Thoracic aorta (tissue), 2 donors: ENCODE results near the gene ASIC4. TPM values are rescaled to one million over a fixed set of nuclear protein-coding genes. Genes with fewer than 3 reads are reported as not detected.

ENCODE experiments used
- ATAC-seq: fragments of 150-250 bp; one replicate; pipeline ENCODE4 v1.8.0; 2017; ENCODE audit warnings: low read depth; ENCODE audit not compliant: insufficient number of reproducible peaks, low FRiP score
- DNase-seq: peaks from one replicate; pipeline ENCODE4 v3.0.0-alpha.2; 2020; ENCODE audit warnings: low spot score
- H3K27ac ChIP-seq, 2 donors: fragments of 200-600 bp; sonication (generic); 1 replicate in 1 of 2; 2 replicates in 1 of 2; pipeline ENCODE4 v1.5.1; 2016; ENCODE audit warnings: mild to moderate bottlenecking in 2 of 2, moderate library complexity in 2 of 2
- H3K27me3 ChIP-seq: fragments of 200-600 bp; sonication (generic); replicated peaks from 2 replicates; pipeline ENCODE4 v1.6.0; 2016; ENCODE audit warnings: mild to moderate bottlenecking; ENCODE audit not compliant: insufficient read depth
- H3K36me3 ChIP-seq: fragments of 200-600 bp; sonication (generic); one replicate; pipeline ENCODE4 v1.5.1; 2016
- H3K4me1 ChIP-seq, 2 donors: fragments of 200-600 bp; sonication (generic); 1 replicate in 1 of 2; 2 replicates in 1 of 2; pipeline versions ENCODE4 v1.5.1 to v1.6.0; 2016; ENCODE audit warnings: low read depth in 2 of 2, mild to moderate bottlenecking in 1 of 2; ENCODE audit not compliant: control insufficient read depth in 1 of 2
- H3K4me3 ChIP-seq: fragments of 200-600 bp; sonication (generic); 2 replicates; pipeline ENCODE4 v1.5.1; 2016; ENCODE audit warnings: mild to moderate bottlenecking
- H3K9me3 ChIP-seq: fragments of 200-600 bp; sonication (generic); 2 replicates; pipeline ENCODE4 v1.5.1; 2016
- total RNA-seq, 2 donors: library from RNA; depleted of rRNA; stranded (reverse); fragments of >200 nt; gene quantifications; one replicate each; pipeline versions ENCODE4 v1.1.0 to v1.2.3, GENCODE V29; 2016
- TF ChIP-seq, protein P1 (sequence below): fragments of 200-600 bp; sonication (generic); IDR thresholded peaks from one replicate; pipeline ENCODE4 v1.5.1; 2019; ENCODE audit warnings: antibody characterized with exemption

ASIC4 gene
- total RNA-seq, 2 donors from 2014 or later, result 0.41 TPM; not detected in 1

DNA sequence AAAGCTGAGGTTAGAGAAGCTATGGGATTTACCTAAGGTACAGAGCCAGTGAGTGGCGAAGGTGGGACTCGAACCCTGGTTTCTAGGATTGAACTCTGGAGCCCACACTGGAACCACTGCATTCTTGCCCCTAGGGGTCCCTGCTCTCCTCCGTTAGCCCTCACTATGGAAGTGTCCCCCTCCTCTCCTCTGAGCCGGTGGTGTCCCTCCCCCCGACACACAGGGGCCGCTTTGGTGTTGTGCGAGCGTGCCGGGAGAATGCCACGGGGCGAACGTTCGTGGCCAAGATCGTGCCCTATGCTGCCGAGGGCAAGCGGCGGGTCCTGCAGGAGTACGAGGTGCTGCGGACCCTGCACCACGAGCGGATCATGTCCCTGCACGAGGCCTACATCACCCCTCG is 24.1 kb upstream of the ASIC4 start:
- Histone ChIP-seq H3K4me1 (peaks cover 0 to 10% of the 10 kb centered on the region in 2 donors), H3K27me3 (no peaks in the 10 kb centered on the region), H3K4me3 (no peak overlapping the region), H3K36me3 (peaks cover 71% of the 10 kb centered on the region), H3K9me3 (no peaks in the 10 kb centered on the region), H3K27ac (no peak overlapping the region)
- ATAC-seq, result no peak
- no peak for DNase-seq
- TF ChIP-seq, protein P1, sequence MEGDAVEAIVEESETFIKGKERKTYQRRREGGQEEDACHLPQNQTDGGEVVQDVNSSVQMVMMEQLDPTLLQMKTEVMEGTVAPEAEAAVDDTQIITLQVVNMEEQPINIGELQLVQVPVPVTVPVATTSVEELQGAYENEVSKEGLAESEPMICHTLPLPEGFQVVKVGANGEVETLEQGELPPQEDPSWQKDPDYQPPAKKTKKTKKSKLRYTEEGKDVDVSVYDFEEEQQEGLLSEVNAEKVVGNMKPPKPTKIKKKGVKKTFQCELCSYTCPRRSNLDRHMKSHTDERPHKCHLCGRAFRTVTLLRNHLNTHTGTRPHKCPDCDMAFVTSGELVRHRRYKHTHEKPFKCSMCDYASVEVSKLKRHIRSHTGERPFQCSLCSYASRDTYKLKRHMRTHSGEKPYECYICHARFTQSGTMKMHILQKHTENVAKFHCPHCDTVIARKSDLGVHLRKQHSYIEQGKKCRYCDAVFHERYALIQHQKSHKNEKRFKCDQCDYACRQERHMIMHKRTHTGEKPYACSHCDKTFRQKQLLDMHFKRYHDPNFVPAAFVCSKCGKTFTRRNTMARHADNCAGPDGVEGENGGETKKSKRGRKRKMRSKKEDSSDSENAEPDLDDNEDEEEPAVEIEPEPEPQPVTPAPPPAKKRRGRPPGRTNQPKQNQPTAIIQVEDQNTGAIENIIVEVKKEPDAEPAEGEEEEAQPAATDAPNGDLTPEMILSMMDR, result peak; percentile 17

DNA sequence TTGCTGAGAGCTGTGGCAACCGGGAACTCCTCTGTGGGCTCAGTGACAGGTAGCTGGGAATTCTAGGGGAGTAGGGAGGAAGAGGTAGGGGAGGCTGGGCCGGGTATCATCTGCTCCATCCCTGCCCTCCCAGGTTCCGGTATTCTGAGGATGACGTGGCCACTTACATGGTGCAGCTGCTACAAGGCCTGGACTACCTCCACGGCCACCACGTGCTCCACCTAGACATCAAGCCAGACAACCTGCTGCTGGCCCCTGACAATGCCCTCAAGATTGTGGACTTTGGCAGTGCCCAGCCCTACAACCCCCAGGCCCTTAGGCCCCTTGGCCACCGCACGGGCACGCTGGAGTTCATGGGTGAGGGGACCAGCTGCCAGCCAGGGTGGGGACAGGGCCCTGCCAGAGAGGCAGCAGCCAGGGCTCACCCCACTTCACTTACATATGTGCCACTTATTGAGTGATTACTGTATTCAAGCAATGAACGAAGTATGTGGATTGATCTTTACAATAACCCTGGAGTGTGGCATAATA is 23.6 kb upstream of the ASIC4 start:
- TF ChIP-seq, protein P1, result no peak
- no peaks in the 10 kb centered on the region for H3K9me3 ChIP-seq
- H3K36me3 ChIP-seq, result peaks cover 66% of the 10 kb centered on the region
- DNase-seq (no peak), ATAC-seq (no peak)
- no peak overlapping the region for H3K4me3 ChIP-seq
- H3K27ac ChIP-seq, result no peak overlapping the region
- peaks cover 2 to 15% of the 10 kb centered on the region in 2 donors for H3K4me1 ChIP-seq
- no peaks in the 10 kb centered on the region for H3K27me3 ChIP-seq

DNA sequence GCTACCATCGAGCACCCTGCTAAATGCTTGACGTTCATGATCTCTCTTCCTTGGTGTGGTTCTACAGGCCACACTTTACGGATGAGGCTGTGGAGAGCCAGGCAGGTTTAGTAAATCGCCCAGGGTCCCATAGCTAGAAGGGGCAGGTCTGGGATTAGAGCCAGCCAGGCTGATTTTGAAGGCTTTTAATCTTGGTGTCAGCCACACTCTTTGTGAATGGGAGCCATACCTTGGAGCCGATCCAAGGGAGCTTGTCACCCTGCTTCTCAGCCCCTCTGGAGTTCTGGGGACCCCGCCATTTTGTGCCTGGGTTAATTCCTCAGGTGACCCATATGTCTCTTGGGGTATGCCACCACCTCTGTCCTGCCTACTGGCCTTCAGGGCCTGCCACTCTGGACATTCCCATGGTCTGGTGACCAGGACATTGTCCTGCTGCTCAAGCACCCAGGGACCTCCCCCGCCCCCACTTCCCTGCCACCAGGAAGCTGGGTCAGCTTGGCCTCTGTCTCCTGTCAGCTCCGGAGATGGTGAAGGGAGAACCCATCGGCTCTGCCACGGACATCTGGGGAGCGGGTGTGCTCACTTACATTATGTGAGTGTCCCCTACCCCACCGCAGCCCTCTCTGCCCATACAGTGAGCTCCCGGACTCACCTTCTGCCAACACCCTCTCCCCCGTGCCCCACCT is 22.9 kb upstream of the ASIC4 start:
- ATAC-seq, result no peak
- TF ChIP-seq, protein P1, result no peak
- Histone ChIP-seq H3K27ac (no peak overlapping the region), H3K27me3 (no peaks in the 10 kb centered on the region), H3K4me1 (peaks cover 9 to 22% of the 10 kb centered on the region in 2 donors), H3K4me3 (no peak overlapping the region), H3K36me3 (peaks cover 59% of the 10 kb centered on the region), H3K9me3 (no peaks in the 10 kb centered on the region)
- no peak for DNase-seq

DNA sequence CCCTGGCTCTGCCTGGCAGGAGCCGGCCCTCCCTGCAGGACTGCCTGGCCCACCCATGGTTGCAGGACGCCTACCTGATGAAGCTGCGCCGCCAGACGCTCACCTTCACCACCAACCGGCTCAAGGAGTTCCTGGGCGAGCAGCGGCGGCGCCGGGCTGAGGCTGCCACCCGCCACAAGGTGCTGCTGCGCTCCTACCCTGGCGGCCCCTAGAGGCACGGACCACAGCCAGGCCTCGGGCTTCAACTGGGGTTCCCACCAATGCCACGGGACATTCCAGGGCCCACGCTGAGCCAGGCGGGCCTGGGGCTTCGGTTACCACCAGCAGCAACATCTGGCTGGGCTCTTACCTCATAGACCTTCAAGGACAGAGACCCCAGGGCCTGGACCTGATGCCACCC is 21.7 kb upstream of the ASIC4 start:
- Histone ChIP-seq H3K36me3 (peaks cover 48% of the 10 kb centered on the region), H3K27me3 (no peaks in the 10 kb centered on the region), H3K4me3 (no peak overlapping the region), H3K4me1 (peaks cover 16 to 34% of the 10 kb centered on the region in 2 donors), H3K9me3 (no peaks in the 10 kb centered on the region), H3K27ac (no peak overlapping the region)
- ATAC-seq, result no peak
- DNase-seq, result no peak
- TF ChIP-seq, protein P1, result no peak

DNA sequence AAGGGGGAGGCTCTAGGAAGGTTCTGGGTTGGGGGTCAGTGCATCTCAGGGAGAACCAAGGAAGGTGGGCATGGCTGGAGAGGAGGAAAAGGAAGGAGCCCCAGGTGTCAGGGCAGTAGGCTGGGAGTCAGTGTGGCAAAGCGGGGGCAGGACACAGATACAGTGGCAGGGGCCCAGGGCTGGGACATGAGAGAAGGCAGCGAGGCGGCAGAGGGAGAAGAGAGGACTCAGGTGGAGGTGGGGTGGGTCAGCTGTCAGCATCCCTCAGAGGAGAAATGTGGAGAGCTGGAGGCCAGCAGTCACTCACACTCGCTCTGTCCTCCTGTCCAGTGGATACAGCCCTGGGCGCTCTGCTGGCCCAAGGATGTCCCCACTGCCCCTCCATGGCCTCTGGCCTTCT is 21.2 kb upstream of the ASIC4 start:
- no peak for DNase-seq
- Histone ChIP-seq H3K4me1 (peaks cover 16 to 35% of the 10 kb centered on the region in 2 donors), H3K27me3 (no peaks in the 10 kb centered on the region), H3K9me3 (no peaks in the 10 kb centered on the region), H3K36me3 (peaks cover 43% of the 10 kb centered on the region), H3K4me3 (no peak overlapping the region), H3K27ac (no peak overlapping the region)
- TF ChIP-seq, protein P1, result no peak
- no peak for ATAC-seq
